GM23338 (cell line): Measurements from ENCODE around the gene UNC13D. TPM values are rescaled to one million over a fixed set of nuclear protein-coding genes. Genes with fewer than 3 reads are reported as not detected.

ENCODE experiments used
- ATAC-seq: fragments of 200-7000 bp; cut with Tn5 transposase; 3 replicates; pipeline ENCODE4 v1.9.1; 2020
- DNase-seq: peaks from one replicate; pipeline ENCODE4 v3.0.0-alpha.2; 2015; ENCODE audit warnings: low spot score
- H2AFZ ChIP-seq: fragments of 200-600 bp; sonication (generic); 2 replicates; pipeline ENCODE4 v1.8.0; 2016; ENCODE audit warnings: antibody characterized with exemption, mild to moderate bottlenecking, moderate library complexity
- H3F3A ChIP-seq: fragments of 200-600 bp; sonication (generic); replicated peaks from 2 replicates; pipeline ENCODE4 v1.8.0; 2017; ENCODE audit warnings: antibody characterized with exemption, mixed run types, low read depth
- H3K27ac ChIP-seq: fragments of 200-600 bp; sonication (generic); 2 replicates; pipeline ENCODE4 v1.6.1; 2016; ENCODE audit warnings: low read depth
- H3K27me3 ChIP-seq: fragments of 200-600 bp; sonication (generic); 2 replicates; pipeline ENCODE4 v1.8.0; 2016; ENCODE audit warnings: mild to moderate bottlenecking, mixed run types, moderate library complexity; ENCODE audit not compliant: insufficient read depth
- H3K36me3 ChIP-seq: fragments of 200-600 bp; sonication (generic); 2 replicates; pipeline ENCODE4 v1.8.0; 2016; ENCODE audit warnings: mild to moderate bottlenecking; ENCODE audit not compliant: insufficient read depth
- H3K4me1 ChIP-seq: fragments of 200-600 bp; sonication (generic); 2 replicates; pipeline ENCODE4 v1.8.0; 2016; ENCODE audit warnings: mild to moderate bottlenecking, moderate library complexity; ENCODE audit not compliant: insufficient read depth
- H3K4me2 ChIP-seq: fragments of 200-600 bp; sonication (generic); 2 replicates; pipeline ENCODE4 v1.7.1; 2017; ENCODE audit warnings: mixed run types
- H3K4me3 ChIP-seq: fragments of 200-600 bp; sonication (generic); 2 replicates; pipeline ENCODE4 v1.6.1; 2016; ENCODE audit warnings: mixed run types
- H3K79me2 ChIP-seq: fragments of 200-600 bp; sonication (generic); replicated peaks from 2 replicates; pipeline ENCODE4 v1.8.0; 2017; ENCODE audit warnings: mild to moderate bottlenecking; ENCODE audit not compliant: insufficient read depth
- H3K9me2 ChIP-seq: fragments of 200-600 bp; sonication (generic); 2 replicates; pipeline ENCODE4 v1.8.0; 2017; ENCODE audit not compliant: insufficient read depth
- H4K20me1 ChIP-seq: fragments of 200-600 bp; sonication (generic); replicated peaks from 2 replicates; pipeline ENCODE4 v1.8.0; 2017; ENCODE audit warnings: mild to moderate bottlenecking; ENCODE audit not compliant: insufficient read depth
- H3K27ac Mint-ChIP-seq: 2 replicates; pipeline ENCODE4 v1.8.0; 2020; ENCODE audit warnings: inconsistent platforms, mild to moderate bottlenecking, moderate library complexity, mixed read lengths
- H3K27me3 Mint-ChIP-seq: 3 replicates; pipeline ENCODE4 v1.8.0; 2022; ENCODE audit warnings: low read depth, mild to moderate bottlenecking, moderate library complexity, mixed read lengths, inconsistent platforms; ENCODE audit not compliant: insufficient read depth, poor library complexity
- H3K36me3 Mint-ChIP-seq: 3 replicates; pipeline ENCODE4 v1.8.0; 2021; ENCODE audit warnings: low read depth, mild to moderate bottlenecking, inconsistent platforms, moderate library complexity, mixed read lengths
- H3K4me1 Mint-ChIP-seq: 3 replicates; pipeline ENCODE4 v1.8.0; 2020; ENCODE audit warnings: mild to moderate bottlenecking, inconsistent platforms, mixed read lengths
- H3K4me3 Mint-ChIP-seq: 3 replicates; pipeline ENCODE4 v1.8.0; 2021; ENCODE audit warnings: moderate library complexity, mild to moderate bottlenecking, inconsistent platforms, mixed read lengths
- H3K9me3 Mint-ChIP-seq: 3 replicates; pipeline ENCODE4 v1.8.0; 2020; ENCODE audit warnings: moderate library complexity, mild to moderate bottlenecking, inconsistent platforms, mixed read lengths
- CREB1 ChIP-seq: fragments of 250-450 bp; sonication (Bioruptor Pico); IDR thresholded peaks from 2 replicates; pipeline ENCODE4 v1.5.0; 2020; ENCODE audit warnings: low read depth, mild to moderate bottlenecking, moderate library complexity
- EZH2 ChIP-seq: fragments of 200-600 bp; sonication (generic); IDR thresholded peaks from one replicate; pipeline ENCODE4 v1.8.0; 2017; ENCODE audit warnings: antibody characterized with exemption, mild to moderate bottlenecking, low read depth; ENCODE audit not compliant: unreplicated experiment
- EZH2phosphoT487 ChIP-seq: fragments of 200-600 bp; sonication (generic); IDR thresholded peaks from one replicate; pipeline ENCODE4 v1.8.1; 2018; ENCODE audit warnings: antibody characterized with exemption; ENCODE audit not compliant: unreplicated experiment
- ZNF114 ChIP-seq: fragments of 250-450 bp; sonication (Bioruptor Pico); IDR thresholded peaks from 2 replicates; pipeline ENCODE4 v1.5.0; 2020; ENCODE audit warnings: mild to moderate bottlenecking, moderate library complexity
- ZNF331 ChIP-seq: fragments of 250-450 bp; sonication (Bioruptor Pico); IDR thresholded peaks from 2 replicates; pipeline ENCODE4 v1.5.0; 2020; ENCODE audit warnings: low read depth, mild to moderate bottlenecking, moderate library complexity
- polyA plus RNA-seq: library from polyadenylated mRNA; unstranded; fragments of >200 nt; fragmentation: Nextera tagmentation; extraction: Ambion mirVana; gene quantifications from 2 replicates; pipeline ENCODE4 v1.2.1, GENCODE V29; 2016
- total RNA-seq: library from RNA; depleted of rRNA; stranded (reverse); fragments of >200 nt; shearing (Covaris generic); gene quantifications from 2 replicates; pipeline ENCODE4 v1.2.3, GENCODE V29; 2014
- TF ChIP-seq, protein P1 (sequence below): fragments of 250-450 bp; sonication (Bioruptor Pico); IDR thresholded peaks from 2 replicates; pipeline ENCODE4 v1.5.0; 2020; ENCODE audit warnings: mild to moderate bottlenecking, moderate library complexity
- TF ChIP-seq, protein P2 (sequence below): IDR thresholded peaks from one replicate; pipeline ENCODE4 v1.6.1; 2018; ENCODE audit warnings: antibody characterized with exemption; ENCODE audit not compliant: unreplicated experiment
- TF ChIP-seq, protein P3 (sequence below), 2 experiments: fragments of 200-600 bp in 1 of 2; sonication (generic) in 1 of 2; conservative IDR thresholded peaks; 2 replicates each; pipeline versions ENCODE4 v1.5.1 to v1.6.1; 2016 to 2017; ENCODE audit warnings: antibody characterized with exemption in 2 of 2, low read depth in 2 of 2, mild to moderate bottlenecking in 2 of 2, moderate library complexity in 1 of 2

UNC13D gene
- total and polyA plus RNA-seq, 2 experiments from 2014 or later: 5.9 to 10.8 TPM

DNA sequence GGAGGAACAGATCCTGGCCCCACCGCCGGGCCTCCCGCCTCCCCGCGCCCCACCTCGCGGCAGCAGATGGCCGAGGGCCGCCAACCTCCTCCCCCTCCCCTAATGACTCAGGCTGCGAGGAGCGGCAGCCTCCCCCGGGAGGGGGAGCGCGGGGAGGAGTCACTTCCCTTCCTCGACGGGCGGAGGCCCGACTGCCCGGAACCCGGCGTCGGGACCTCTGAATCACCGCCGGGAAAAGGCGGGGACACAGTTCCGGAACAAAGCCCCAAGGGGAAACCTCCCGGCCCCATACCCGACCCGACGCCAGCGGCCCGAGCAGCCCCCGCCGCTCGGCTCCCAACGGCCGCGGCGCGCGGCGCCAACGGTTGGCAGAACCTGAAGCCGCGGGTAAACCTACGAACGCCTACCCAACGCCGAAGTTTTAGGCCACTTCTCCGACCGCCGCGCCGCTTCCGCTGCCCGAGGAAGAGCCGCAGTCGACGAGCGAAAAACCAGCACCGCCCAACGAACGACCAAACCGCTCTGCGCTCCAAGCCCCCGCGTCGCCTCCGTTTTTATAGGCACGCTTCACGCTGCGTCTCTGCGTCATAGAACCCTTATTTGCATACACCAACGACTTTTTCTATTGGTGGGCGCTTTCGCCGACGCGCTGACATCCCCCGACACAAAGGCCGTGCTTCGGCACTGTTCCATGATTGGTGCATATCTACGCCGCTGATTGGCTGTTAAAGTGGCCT lies 64.8 kb downstream of the UNC13D start (continued):
- TF ChIP-seq, protein P1, sequence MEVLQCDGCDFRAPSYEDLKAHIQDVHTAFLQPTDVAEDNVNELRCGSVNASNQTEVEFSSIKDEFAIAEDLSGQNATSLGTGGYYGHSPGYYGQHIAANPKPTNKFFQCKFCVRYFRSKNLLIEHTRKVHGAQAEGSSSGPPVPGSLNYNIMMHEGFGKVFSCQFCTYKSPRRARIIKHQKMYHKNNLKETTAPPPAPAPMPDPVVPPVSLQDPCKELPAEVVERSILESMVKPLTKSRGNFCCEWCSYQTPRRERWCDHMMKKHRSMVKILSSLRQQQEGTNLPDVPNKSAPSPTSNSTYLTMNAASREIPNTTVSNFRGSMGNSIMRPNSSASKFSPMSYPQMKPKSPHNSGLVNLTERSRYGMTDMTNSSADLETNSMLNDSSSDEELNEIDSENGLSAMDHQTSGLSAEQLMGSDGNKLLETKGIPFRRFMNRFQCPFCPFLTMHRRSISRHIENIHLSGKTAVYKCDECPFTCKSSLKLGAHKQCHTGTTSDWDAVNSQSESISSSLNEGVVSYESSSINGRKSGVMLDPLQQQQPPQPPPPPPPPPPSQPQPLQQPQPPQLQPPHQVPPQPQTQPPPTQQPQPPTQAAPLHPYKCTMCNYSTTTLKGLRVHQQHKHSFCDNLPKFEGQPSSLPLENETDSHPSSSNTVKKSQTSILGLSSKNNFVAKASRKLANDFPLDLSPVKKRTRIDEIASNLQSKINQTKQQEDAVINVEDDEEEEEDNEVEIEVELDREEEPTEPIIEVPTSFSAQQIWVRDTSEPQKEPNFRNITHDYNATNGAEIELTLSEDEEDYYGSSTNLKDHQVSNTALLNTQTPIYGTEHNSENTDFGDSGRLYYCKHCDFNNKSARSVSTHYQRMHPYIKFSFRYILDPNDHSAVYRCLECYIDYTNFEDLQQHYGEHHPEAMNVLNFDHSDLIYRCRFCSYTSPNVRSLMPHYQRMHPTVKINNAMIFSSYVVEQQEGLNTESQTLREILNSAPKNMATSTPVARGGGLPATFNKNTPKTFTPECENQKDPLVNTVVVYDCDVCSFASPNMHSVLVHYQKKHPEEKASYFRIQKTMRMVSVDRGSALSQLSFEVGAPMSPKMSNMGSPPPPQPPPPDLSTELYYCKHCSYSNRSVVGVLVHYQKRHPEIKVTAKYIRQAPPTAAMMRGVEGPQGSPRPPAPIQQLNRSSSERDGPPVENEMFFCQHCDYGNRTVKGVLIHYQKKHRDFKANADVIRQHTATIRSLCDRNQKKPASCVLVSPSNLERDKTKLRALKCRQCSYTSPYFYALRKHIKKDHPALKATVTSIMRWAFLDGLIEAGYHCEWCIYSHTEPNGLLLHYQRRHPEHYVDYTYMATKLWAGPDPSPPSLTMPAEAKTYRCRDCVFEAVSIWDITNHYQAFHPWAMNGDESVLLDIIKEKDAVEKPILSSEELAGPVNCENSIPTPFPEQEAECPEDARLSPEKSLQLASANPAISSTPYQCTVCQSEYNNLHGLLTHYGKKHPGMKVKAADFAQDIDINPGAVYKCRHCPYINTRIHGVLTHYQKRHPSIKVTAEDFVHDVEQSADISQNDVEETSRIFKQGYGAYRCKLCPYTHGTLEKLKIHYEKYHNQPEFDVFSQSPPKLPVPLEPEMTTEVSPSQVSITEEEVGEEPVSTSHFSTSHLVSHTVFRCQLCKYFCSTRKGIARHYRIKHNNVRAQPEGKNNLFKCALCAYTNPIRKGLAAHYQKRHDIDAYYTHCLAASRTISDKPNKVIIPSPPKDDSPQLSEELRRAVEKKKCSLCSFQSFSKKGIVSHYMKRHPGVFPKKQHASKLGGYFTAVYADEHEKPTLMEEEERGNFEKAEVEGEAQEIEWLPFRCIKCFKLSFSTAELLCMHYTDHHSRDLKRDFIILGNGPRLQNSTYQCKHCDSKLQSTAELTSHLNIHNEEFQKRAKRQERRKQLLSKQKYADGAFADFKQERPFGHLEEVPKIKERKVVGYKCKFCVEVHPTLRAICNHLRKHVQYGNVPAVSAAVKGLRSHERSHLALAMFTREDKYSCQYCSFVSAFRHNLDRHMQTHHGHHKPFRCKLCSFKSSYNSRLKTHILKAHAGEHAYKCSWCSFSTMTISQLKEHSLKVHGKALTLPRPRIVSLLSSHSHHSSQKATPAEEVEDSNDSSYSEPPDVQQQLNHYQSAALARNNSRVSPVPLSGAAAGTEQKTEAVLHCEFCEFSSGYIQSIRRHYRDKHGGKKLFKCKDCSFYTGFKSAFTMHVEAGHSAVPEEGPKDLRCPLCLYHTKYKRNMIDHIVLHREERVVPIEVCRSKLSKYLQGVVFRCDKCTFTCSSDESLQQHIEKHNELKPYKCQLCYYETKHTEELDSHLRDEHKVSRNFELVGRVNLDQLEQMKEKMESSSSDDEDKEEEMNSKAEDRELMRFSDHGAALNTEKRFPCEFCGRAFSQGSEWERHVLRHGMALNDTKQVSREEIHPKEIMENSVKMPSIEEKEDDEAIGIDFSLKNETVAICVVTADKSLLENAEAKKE (CRISPR knock-in tag): no peak
- TF ChIP-seq EZH2 (no peak), CREB1 (CRISPR knock-in tag) (peak; percentile 95)

DNA sequence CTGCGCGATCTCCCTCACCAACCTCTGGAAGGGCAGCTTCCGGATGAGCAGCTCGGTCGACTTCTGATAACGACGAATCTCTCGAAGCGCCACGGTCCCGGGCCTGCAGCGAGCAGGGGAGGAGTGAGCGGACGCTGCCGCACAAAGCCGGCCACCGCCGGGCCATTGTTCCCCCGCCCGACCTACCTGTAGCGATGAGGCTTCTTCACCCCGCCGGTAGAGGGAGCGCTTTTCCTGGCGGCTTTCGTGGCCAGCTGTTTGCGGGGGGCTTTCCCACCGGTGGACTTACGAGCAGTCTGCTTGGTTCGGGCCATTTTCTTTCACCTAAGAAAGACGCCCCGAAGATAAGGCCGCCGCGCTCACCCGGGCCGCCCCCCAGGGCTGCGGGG lies 65.3 kb downstream of the UNC13D start:
- H3K79me2 ChIP-seq: peaks cover 22% of the 10 kb centered on the region
- ATAC-seq (peak; percentile 23), DNase-seq (peak; percentile 79)
- H3K4me1 Mint-ChIP-seq: peaks cover 43% of the 10 kb centered on the region
- H3K36me3 Mint-ChIP-seq: peaks cover 46% of the 10 kb centered on the region
- H3K36me3 ChIP-seq: peaks cover 17% of the 10 kb centered on the region; the same call in 1 of the 2 replicates
- H3K4me3 ChIP-seq: peak overlapping the region; percentile 80
- H3K4me3 Mint-ChIP-seq: peak overlapping the region; percentile 92
- peaks cover 14% of the 10 kb centered on the region for H3K4me1 ChIP-seq
- peaks cover 33% of the 10 kb centered on the region for H3F3A ChIP-seq
- peak overlapping the region; percentile 91 for H3K4me2 ChIP-seq
- H3K27ac Mint-ChIP-seq: peak overlapping the region; percentile 97
- peak overlapping the region; percentile 23 for H3K27ac ChIP-seq
- H3K9me3 Mint-ChIP-seq: peaks cover 4% of the 10 kb centered on the region; the same call in 2 of the 3 replicates
- no peaks in the 10 kb centered on the region for H3K27me3 ChIP-seq
- H3K9me2 ChIP-seq: no peaks in the 10 kb centered on the region
- no peak overlapping the region for H2AFZ ChIP-seq
- peaks cover 18% of the 10 kb centered on the region for H4K20me1 ChIP-seq
- peaks cover 40% of the 10 kb centered on the region for H3K27me3 Mint-ChIP-seq
- TF ChIP-seq ZNF114 (CRISPR knock-in tag) (no peak), EZH2phosphoT487 (no peak), ZNF331 (CRISPR knock-in tag) (no peak), EZH2 (no peak)
- TF ChIP-seq, protein P2, sequence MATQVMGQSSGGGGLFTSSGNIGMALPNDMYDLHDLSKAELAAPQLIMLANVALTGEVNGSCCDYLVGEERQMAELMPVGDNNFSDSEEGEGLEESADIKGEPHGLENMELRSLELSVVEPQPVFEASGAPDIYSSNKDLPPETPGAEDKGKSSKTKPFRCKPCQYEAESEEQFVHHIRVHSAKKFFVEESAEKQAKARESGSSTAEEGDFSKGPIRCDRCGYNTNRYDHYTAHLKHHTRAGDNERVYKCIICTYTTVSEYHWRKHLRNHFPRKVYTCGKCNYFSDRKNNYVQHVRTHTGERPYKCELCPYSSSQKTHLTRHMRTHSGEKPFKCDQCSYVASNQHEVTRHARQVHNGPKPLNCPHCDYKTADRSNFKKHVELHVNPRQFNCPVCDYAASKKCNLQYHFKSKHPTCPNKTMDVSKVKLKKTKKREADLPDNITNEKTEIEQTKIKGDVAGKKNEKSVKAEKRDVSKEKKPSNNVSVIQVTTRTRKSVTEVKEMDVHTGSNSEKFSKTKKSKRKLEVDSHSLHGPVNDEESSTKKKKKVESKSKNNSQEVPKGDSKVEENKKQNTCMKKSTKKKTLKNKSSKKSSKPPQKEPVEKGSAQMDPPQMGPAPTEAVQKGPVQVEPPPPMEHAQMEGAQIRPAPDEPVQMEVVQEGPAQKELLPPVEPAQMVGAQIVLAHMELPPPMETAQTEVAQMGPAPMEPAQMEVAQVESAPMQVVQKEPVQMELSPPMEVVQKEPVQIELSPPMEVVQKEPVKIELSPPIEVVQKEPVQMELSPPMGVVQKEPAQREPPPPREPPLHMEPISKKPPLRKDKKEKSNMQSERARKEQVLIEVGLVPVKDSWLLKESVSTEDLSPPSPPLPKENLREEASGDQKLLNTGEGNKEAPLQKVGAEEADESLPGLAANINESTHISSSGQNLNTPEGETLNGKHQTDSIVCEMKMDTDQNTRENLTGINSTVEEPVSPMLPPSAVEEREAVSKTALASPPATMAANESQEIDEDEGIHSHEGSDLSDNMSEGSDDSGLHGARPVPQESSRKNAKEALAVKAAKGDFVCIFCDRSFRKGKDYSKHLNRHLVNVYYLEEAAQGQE: no peak
- TF ChIP-seq, protein P3, sequence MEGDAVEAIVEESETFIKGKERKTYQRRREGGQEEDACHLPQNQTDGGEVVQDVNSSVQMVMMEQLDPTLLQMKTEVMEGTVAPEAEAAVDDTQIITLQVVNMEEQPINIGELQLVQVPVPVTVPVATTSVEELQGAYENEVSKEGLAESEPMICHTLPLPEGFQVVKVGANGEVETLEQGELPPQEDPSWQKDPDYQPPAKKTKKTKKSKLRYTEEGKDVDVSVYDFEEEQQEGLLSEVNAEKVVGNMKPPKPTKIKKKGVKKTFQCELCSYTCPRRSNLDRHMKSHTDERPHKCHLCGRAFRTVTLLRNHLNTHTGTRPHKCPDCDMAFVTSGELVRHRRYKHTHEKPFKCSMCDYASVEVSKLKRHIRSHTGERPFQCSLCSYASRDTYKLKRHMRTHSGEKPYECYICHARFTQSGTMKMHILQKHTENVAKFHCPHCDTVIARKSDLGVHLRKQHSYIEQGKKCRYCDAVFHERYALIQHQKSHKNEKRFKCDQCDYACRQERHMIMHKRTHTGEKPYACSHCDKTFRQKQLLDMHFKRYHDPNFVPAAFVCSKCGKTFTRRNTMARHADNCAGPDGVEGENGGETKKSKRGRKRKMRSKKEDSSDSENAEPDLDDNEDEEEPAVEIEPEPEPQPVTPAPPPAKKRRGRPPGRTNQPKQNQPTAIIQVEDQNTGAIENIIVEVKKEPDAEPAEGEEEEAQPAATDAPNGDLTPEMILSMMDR (conservative IDR thresholded peaks at IDR 0.05; ENCODE audit: low read depth in 2 of 2): peak; percentile 70 to 78
